IPS DF 19.7 (cell line): ENCODE results near the gene ARHGEF28.

Source experiments
- DNase-seq: peaks from one replicate; pipeline ENCODE4 v3.0.0-alpha.2; 2013; ENCODE audit warnings: low read depth, low spot score

Gene ARHGEF28

GRCh38 chr5:73655521-73656160, 29.6 kb downstream of the ARHGEF28 start:
- DNase-seq = no peak

GRCh38 chr5:73661753-73662152, 35.8 kb downstream of the ARHGEF28 start:
- no peak for DNase-seq

GRCh38 chr5:73663161-73663859, 37.3 kb downstream of the ARHGEF28 start:
- no peak for DNase-seq

- no peak for DNase-seq
These were observed 37.9 kb downstream of the ARHGEF28 start for GRCh38 chr5:73663860-73664240.

- DNase-seq = no peak
These were observed 38.8 kb downstream of the ARHGEF28 start for GRCh38 chr5:73664796-73665195.

- no peak for DNase-seq
These were observed 40.9 kb downstream of the ARHGEF28 start for GRCh38 chr5:73666891-73667290.

- no peak for DNase-seq
These were observed 42.0 kb downstream of the ARHGEF28 start for GRCh38 chr5:73668017-73668416.

- no peak for DNase-seq
These were observed 42.6 kb downstream of the ARHGEF28 start for GRCh38 chr5:73668486-73669111.

GRCh38 chr5:73670731-73671130, 44.7 kb downstream of the ARHGEF28 start:
- DNase-seq = no peak

GRCh38 chr5:73672132-73672531, 46.1 kb downstream of the ARHGEF28 start:
- no peak for DNase-seq

GRCh38 chr5:73673161-73673591, 47.2 kb downstream of the ARHGEF28 start:
- DNase-seq = no peak

- DNase-seq = no peak
These were observed 48.6 kb downstream of the ARHGEF28 start for GRCh38 chr5:73674669-73675004.

GRCh38 chr5:73678322-73678740, 52.3 kb downstream of the ARHGEF28 start:
- no peak for DNase-seq

GRCh38 chr5:73678807-73679206, 52.8 kb downstream of the ARHGEF28 start:
- DNase-seq = no peak

GRCh38 chr5:73682176-73682575, 56.2 kb downstream of the ARHGEF28 start:
- no peak for DNase-seq

- DNase-seq = no peak
These were observed 58.7 kb downstream of the ARHGEF28 start for GRCh38 chr5:73684691-73685090.

- DNase-seq = no peak
These were observed 60.9 kb downstream of the ARHGEF28 start for GRCh38 chr5:73686912-73687311.

- no peak for DNase-seq
These were observed 61.4 kb downstream of the ARHGEF28 start for GRCh38 chr5:73687357-73687756.

- no peak for DNase-seq
These were observed 64.0 kb downstream of the ARHGEF28 start for GRCh38 chr5:73690015-73690414.

- DNase-seq = no peak
These were observed 65.5 kb downstream of the ARHGEF28 start for GRCh38 chr5:73691302-73692080.

GRCh38 chr5:73692166-73692640, 66.2 kb downstream of the ARHGEF28 start:
- no peak for DNase-seq

- no peak for DNase-seq
These were observed 67.0 kb downstream of the ARHGEF28 start for GRCh38 chr5:73692981-73693380.
